ENCODE measurements around the gene OOSP4A.

The OOSP4A gene

DNA sequence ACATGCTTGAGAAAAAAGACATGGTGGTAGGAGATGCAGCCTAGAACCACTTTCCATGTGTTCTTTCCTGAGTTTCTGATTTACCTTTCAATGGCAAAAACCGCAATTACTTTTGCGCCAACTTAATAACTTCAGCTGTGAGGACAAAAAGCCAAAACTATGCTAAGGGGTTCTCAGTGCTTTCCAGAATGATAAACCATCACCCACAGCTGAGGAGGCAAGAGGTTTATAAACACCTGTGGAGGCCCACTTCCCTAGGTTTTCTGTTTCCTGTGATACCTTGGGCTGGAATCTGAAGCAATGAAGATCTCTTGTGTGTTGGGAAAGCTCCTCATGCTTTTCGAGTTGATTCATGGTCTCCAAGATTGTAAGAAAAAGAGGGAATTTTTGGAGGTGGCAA is at the start of gene OOSP4A:
Gene OOSP4A (plus strand): TSS at position 301 of the 400 bp plus-strand sequence. CDS start 0 bp downstream, at position 301.
- no peak for DNase-seq

DNA sequence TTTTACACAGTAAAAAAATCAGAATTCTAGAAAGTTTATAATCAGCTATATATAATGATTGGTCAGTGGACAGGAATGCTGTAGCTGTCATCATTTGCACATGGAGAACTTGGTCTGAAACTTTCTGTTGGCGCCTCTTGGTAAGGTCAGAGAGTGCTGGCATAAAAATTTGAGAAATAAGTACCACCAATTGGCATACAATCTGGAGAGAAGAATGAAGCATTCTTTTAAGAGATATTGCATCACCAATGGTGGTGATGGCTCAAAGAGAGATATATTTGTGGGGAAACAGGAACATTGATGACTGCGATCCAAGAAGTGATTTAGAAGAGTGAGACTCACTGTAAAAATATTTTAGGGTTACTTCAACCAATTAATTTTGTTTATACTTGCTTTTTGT is 45.4 kb upstream of the OOSP4A start:
- no peak for DNase-seq

DNA sequence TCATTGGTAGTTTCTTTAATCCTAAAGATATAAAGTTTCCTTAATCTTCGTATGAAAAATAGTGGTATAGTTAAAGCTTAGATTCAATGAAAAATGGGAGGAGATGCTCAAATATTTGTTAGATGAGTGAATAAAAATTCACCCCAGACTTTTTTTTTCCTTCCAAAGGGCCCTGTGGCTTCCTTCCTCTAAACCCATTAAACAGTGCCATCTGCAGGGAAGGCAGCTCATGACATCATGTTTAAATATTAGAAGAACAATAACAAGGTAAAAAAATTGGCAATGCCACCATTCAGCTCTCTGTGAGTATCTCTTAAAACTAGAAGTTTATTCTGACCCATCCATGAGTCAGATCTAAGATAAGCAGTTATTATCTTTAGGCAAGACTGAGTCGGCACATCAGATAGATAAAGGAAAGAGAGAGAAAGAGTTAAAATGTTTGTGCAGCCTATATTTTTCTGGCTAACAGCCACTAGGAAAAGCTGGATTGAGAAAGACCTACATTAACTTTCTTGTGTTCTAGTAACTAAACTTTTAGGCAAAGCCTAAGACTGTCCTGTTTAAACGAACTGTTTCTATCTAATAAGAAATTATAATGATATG is 44.7 kb upstream of the OOSP4A start:
- DNase-seq: no peak

DNA sequence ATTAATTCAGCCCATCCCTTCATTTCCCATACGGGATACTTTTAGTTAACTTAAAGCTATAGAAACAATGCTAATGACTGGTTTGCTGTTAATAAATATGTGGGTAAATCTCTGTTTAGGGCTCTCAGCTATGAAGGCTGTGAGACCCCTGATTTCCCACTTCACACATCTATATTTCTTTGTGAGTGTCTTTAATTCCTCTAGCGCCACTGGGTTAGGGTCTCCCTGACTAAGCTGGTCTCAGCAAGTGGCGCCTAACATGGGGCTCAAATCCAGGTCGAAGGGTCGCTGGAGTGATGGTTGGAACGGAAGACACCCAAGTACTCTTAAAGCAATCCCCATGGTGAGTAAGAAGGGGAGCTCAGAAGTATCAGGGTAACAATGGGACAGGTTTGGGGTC is 40.0 kb upstream of the OOSP4A start:
- DNase-seq: no peak

DNA sequence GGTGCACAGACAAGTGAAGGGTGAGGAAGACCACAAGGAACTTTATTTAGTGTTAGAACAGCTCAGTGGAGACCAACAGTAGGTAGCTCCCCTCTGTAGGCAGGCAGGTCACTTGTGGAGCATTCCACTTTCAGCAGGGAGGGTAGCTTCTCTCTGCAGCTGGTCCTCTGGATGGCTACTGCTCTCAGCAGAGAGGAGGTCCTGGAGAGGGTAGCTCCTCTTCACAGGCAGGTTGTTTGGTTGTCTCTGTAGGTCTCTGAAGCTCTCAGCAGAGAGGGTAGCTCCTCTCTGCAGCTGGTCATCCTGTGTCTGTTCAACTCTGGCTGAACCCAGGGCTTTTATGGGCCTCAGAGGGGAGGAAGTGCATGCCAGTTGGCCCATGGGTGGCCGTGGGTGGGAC is 32.1 kb upstream of the OOSP4A start:
- no peak for DNase-seq

DNA sequence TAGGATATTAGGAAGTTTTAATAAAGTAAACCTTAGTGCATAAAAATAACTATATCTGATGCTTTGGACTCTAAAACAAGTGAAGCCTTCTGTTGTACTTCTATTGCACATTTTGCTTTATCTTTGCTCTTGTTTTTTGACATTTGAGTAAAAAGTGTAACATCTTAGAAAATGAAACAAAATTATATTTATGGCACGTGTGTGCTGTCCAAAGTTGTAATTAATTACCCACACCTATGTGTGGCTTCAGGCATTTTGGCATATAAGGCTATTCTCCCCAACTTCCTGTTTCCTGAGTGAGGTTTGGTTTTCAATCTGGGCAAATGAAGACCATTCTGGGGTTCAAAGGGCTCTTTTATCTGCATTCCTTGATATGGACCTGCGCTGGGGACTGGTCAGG is 25.7 kb upstream of the OOSP4A start, which contains the start of gene OOSP1:
Gene OOSP1 (plus strand): TSS at position 301 of the 400 bp plus-strand sequence. CDS start 23 bp downstream, at position 324.
- no peak for DNase-seq

DNA sequence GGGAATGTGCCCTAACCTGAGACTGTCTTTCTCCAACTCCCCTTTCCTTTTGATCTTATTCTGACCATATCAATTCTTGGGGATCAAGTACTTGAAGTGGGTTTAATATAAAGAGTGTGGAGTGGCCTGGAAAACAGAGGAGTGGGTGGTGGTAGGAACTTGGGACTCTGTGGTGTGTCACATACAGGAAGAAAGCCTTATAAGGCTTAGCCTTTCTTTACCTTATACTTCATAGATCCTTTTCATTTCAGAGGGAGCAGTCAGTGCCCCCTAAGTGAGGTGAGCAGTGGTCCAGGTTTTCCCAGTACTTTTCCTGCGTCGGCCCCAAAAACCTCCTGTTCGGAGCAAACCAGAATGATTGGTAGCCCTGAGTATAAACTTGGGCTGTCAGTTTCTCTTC is 25.1 kb upstream of the OOSP4A start:
- DNase-seq: no peak

DNA sequence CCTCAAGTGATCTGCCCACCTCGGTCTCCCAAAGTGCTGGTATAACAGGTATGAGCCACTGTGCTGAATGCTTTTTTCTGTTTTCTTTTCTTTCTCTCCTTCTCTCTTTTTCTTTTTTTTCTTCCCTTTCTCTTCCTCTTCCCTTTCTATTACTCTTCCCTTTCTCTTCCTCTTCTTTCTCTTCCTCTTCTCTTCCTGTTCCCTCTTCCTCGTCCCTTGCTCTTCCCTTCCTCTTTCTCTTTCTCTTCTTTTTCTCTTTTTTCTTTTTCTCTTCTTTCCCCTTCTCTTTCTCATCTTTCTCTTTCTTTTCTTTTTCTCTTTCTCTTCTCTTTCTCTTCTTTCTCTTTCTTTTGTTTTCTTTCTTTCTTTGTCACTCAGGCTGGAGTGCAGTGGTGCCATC is 24.4 kb upstream of the OOSP4A start:
- no peak for DNase-seq

DNA sequence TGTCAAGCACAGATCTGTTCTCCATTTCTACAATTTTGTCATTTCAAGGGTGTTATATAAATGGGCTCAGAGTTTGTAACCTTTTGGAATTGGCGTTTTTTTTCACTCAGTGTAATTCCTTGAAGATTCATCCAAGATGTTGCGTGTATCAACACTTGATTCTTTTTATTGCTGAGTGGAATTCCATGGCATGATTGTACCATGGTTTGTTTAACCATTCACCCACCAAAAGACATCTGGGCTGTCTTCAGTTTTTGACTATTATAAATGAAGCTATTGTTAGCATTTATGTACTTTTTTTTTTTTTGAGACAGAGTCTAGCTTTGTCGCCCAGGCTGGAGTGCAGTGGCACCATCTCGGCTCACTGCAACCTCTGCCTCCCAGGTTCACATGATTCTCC is 22.7 kb upstream of the OOSP4A start:
- no peak for DNase-seq

DNA sequence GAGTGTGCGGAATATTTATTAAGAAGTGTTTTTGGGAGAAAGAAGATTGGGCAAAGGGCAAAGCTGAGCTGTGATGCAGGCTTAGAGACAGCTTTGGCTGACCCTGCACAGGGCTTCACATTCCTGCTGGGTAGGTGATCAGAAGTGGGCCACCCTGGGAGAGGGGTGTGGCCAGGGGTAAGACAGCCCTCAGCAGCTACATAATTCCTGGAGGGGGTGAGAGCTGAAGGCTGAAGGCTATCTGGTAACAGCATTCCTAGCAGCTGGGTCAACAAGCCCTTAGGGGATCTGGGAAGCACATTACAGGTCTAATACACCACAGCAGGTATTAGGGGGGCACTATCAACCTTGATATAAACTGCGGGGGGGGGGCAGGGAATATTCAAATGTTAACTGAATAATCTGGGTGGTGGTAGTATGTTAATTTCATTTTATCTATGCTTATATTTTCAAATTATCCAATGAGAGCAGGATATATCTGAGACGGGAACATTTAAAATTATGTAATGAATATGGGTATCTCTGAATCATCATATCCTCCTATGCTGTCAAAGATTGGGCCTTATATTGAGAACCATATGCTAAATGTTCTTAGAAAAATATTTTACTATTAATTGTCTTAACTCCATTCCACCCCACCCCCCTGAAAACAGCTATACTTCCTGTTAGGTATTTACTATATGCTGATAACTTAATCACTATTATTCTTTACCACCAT is 19.7 kb upstream of the OOSP4A start:
- DNase-seq: no peak

DNA sequence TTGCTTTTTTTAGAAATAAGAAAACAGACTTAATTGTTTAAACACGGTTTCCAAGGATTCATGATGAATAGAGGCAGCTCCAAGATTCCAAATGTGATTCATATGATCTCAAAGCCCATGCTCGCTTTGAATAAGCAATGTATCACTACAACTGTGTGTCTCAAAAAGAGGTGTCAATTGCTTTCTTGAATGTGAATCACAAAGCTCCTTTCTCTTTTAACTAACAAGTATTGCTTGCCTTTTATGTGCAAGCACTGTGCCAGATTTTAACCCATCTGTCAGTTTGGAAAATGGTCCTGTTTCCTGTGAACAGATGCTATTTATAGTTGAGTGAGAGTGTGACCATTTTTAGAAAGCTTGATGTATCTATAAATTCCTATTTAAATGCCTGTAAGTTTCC is 19.1 kb upstream of the OOSP4A start:
- DNase-seq: no peak

DNA sequence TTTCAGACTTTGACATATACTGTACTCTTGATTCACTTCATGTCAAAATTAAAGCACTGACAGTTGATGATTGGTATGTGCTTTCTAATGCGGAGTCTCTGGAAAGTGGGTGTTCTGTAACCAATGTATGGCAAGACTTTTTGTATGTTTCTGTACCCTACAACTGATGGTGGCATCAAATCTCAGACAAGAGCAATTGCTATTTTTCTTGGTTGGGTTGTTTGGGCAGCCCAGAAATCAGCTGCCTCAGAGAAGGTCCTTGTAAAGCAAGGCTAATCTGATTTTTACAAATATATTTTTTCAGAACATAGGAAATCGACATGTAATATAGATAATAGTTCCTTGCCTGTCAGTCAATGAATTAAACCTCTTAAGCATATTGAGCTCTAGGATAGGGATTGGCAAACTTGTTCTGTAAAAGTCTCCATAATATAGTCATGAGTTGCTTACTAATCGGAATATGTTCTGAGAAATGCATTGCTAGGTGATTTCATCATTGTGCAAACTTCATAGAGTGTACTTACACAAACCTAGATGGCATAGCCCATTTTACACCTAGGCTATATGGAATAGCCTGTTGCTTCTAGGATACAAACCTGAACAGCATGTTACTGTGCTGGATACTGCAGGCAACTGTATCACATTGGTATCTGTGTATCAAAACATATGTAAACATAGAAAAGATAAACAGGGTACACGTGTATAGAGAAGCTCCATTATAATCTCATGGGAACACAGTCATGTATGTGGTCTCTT is 10.2 kb upstream of the OOSP4A start:
- no peak for DNase-seq

DNA sequence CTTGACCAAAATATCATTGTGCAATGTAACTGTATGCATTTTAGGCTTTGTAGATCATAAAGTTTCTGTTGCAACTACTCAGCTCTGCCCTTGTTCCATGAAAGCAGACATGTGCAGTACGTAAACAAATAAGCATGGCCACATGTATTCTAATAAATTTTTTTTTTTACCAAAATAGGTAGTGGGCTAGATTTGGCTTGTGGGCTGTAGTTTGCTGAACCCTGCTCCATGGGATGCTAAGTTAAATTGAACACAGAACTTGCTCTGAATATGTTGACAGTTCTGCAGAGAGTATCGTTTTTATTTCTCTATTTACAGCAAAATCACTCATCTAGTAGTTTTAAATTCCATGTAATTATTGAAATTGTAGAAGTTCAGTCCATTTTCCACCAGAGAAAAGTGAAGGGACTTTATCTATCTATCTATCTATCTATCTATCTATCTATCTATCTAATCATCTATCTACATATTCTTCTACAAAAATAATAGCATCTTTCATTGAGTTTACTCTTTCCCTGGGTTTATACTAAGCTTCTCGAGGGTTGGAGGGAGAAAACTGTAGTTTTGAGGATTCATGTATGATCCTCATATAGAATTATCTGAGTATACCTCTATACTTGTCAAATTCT is 9.5 kb upstream of the OOSP4A start:
- no peak for DNase-seq

DNA sequence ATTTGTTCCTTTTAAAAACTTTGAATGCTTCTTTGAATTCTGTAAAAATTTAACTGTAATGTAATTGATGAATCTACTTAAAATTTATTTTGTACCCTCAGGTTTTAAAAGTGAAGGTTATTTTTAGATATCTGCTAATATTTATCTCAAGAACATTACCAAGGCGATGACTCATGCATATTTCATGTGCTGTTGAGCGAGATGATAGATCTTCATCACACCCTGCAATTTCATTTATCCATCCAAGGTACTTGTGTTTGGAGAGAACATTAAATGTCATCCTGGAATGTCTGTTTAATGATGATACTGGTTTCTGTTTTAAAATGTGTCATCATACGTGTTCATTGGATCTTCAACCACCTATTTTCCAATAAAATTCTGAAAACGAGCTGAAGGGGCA is 6.7 kb upstream of the OOSP4A start:
- DNase-seq: no peak

DNA sequence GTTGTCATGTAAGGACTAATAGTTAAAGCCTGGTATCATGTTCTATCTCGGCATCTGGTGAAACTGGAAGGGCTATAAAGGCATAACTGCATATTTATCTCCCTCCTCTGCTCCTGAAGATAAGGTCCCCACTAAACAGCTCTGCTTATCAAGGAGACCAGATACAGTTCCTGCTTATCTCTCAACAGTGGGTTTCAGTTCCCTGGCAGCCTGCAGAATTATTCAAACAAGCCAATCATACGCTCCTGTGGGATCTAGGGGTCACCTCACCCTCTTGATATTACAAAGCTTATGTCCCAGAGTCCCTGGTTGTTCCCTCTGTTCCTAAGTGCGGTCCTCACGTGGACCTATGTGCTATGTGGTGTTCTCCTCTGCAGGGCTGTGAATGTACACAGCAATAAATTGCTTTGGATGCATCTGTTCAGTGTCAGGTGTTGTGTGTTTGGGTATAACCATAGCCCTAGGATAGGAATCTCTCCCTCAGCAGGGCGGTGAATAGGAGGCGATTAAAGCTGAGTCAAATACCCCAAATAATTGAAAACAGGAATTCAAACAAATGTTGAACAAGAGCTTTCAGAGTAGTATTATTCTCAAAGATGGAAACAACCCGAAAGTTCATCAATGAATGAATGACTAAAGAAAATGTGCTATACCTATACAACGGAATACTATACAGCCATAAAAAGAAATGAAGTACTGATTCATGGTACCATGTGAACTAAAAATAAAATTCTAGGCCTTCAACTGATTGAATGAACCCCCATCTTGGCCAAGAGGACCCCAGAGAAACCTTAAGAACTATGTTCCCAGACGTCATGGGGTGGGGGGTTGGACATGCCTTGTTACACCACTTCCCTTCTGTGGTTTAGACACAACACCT is 3.1 kb upstream of the OOSP4A start:
- DNase-seq: no peak

DNA sequence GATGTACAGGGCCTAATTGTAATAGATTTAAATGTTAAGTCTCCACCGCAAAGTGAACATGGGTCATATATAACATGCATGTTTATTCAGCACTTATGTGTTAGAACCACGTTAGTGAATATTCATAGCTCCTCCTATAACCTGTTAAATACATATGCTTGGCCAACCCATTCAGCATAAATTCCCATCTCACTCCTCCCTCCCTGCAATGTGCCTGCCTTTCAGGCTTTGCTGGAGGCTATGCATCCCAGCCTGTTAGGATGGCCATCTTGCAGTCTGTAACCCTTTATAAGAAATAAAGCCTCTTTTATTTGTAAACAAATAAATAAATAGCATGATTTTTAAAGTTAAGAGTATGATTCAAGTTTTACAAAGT is 1.7 kb upstream of the OOSP4A start:
- no peak for DNase-seq

DNA sequence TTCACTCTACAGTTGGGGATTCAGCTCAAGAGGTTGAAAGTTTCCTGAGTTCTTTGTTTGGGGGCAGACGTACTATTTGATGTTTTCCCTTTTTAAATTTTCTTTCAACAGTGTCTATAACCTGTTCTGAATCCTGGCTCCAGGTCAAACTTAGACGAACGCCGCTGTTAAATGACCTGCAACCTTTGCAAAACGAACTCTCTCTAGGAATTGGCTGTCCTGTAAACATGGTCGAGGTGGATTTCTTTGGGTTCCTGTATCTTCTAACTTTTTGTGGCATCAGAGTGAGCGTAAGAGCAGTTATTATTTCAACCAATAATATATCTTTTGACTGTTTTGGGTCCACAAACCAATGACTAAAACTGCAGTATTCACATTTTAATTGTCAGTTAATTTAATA is 1.6 kb downstream of the OOSP4A start:
- no peak for DNase-seq

DNA sequence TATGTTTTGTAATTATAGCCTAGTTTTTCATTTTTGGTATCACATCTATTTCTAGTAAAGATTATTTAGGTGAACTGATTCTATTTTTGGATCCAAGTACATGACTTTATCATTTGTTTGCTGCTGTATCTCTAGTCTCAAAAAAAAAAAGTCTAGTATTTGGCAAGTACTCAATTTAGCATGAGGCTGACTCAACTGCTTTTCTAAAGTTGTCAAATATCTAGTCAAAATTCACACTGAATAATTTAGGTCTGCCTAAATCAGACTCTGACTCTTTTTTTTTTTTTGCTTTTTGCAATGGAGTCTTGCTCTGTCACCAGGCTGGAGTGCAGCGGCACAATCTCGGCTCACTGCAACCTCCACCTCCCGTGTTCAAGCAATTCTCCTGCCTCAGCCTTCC is 2.4 kb downstream of the OOSP4A start:
- DNase-seq: no peak

DNA sequence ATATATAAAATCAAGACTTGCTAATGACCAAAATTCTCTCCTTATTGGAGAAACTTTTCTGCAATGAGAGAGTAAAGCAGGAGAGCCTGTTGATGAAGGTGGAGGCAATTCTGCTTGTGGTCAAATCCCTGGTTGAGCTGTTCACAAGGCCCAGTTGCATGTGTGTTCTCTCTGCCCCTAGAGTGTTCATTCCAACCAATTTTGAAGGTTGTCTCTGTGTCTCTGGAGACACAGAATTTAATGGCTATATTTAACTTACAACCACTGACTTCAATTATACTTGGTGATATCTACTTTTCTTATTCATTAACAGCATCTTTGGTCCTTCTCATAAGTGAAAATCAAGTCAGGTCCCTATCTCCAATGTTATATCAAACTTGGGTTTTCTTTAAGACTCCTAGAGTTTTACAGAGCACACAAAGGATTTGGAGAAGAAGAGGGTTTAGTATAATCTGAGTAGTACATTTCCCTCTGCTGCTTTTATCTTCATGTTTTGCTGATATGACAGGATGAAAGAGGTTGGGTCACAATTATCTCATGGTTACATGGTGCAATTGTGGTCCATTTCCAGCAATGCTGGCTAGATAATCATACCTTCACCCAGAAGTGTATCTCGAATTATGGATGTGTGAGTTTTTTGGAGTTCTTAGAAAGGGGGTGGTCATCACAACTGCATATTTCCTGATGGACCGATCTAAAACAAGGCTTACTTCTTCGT is 4.0 kb downstream of the OOSP4A start:
- no peak for DNase-seq

DNA sequence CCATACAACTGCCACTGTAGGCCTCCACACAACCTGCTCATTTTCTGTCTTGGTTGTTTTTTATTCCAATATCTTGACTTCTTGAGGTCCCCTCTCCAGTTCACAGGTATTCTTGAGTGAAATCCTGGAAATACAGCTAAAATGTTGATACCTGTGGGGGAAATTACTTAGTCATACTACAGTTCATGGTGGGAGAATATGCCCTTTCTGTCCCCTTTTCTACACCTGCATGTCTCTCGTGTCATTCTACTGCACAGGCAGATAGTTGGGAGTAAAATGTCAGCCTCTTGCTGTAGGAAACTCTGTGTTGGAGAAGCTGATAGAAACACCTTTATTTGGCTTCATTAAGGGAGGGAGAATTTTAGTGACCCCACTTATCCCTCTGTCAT is 4.6 kb downstream of the OOSP4A start:
- no peak for DNase-seq

DNA sequence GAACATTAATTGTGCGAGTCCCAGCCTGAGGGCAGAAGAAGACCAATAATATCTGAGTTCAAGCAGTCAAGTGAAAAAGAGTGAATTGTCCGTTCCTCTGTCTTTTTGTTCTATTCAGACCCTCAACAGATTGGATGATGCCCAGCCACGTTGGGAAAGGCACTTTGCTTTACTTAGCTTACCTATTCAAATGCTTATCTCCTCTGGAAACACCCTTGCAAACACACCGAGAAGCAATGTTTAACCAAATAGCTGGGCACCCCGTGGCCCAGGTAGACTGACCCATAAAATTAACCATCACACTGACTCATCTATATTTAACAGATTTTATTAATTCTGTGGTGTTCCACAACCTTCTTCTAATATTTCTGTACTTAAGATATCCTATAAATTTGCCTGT is 9.3 kb downstream of the OOSP4A start:
- DNase-seq: no peak
